Measurements from ENCODE around the gene POGLUT3. TPM values are rescaled to one million over a fixed set of nuclear protein-coding genes. Genes with fewer than 3 reads are reported as not detected.

The POGLUT3 gene
- total RNA-seq, 1 experiment from 2014 or later, result 13.1 TPM

DNA sequence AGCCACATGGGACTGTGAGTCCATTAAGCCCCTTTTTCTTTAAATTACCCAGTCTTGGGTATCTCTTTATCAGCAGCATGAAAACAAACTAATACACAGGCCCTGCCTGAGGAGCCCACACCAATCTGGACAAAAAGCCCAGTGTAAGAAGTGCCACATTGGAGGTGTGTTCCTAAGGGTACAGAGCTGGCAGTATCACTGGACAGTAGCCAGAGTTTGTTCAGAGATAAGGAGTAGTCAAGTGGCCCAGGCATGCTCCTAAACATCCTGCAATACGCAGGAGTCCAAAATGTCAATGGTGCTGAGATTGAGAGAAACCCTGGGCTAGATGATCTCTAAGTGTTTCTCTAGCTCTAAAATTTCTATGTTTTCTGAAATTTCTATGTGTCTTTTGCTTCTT lies 27.0 kb upstream of the POGLUT3 start:
- Histone ChIP-seq H4K20me1 (ENCODE audit: control insufficient read depth, insufficient read depth, insufficient read length) (no peaks in the 10 kb centered on the region), H2AFZ (ENCODE audit: low read length) (no peak overlapping the region), H2BK20ac (ENCODE audit: low read depth, low read length, poor library complexity, severe bottlenecking) (no peak overlapping the region), H2BK12ac (ENCODE audit: insufficient read length, low read depth, low read length) (no peak overlapping the region), H3K4ac (ENCODE audit: low read depth, low read length) (no peak overlapping the region), H3K18ac (ENCODE audit: insufficient read length, low read depth, low read length) (no peak overlapping the region), H3K23me2 (ENCODE audit: insufficient read length, low read depth, low read length, poor library complexity, severe bottlenecking) (no peaks in the 10 kb centered on the region), H3K79me2 (ENCODE audit: insufficient read depth, low read length) (no peaks in the 10 kb centered on the region), H3K56ac (ENCODE audit: insufficient read length, low read depth, low read length) (no peak overlapping the region), H3K27me3 (ENCODE audit: insufficient read depth, low read length) (no peaks in the 10 kb centered on the region), H2AK5ac (ENCODE audit: insufficient read length, low read length) (no peak overlapping the region), H3K4me2 (ENCODE audit: insufficient read depth, insufficient read length, low read length) (no peak overlapping the region), H3K4me1 (ENCODE audit: insufficient read depth, low read length) (no peaks in the 10 kb centered on the region), H4K5ac (ENCODE audit: insufficient read length, low read depth, low read length) (no peak overlapping the region), H3K23ac (ENCODE audit: insufficient read length, low read depth, low read length) (no peak overlapping the region), H4K8ac (replicated peaks; ENCODE audit: insufficient read length, low read depth, low read length) (no peak overlapping the region), H3K79me1 (ENCODE audit: insufficient read depth, low read depth, low read length, poor library complexity, severe bottlenecking) (no peaks in the 10 kb centered on the region), H3T11ph (ENCODE audit: low read length) (no peak overlapping the region), H3K9ac (ENCODE audit: extremely low read depth, insufficient read length, low read length) (no peak overlapping the region), H4K91ac (ENCODE audit: insufficient read length, low read depth, low read length) (no peak overlapping the region), H2BK120ac (ENCODE audit: low read depth, low read length, poor library complexity, severe bottlenecking) (no peak overlapping the region), H2BK15ac (ENCODE audit: low read depth, low read length) (no peak overlapping the region), H2BK5ac (ENCODE audit: insufficient read length, low read length) (no peak overlapping the region), H3K14ac (ENCODE audit: insufficient read depth, low read length) (no peak overlapping the region), H3K9me3 (ENCODE audit: control insufficient read depth, low read depth, low read length) (no peaks in the 10 kb centered on the region), H3K27ac (ENCODE audit: insufficient read length, low read depth, low read length) (no peak overlapping the region)
- Mint-ChIP-seq H3K36me3 (ENCODE audit: insufficient read depth in 1 of 3, low read depth in 3 of 3) (no peaks in the 10 kb centered on the region), H3K9me3 (no peaks in the 10 kb centered on the region), H3K4me1 (peaks cover 0 to 6% of the 10 kb centered on the region in 2 experiments; a peak in 2 of 4 replicates), H3K27ac (no peak overlapping the region; a peak in 1 of 7 replicates), H3K4me3 (no peak overlapping the region), H3K27me3 (ENCODE audit: low read depth) (no peaks in the 10 kb centered on the region)
- TF ChIP-seq, protein P1, sequence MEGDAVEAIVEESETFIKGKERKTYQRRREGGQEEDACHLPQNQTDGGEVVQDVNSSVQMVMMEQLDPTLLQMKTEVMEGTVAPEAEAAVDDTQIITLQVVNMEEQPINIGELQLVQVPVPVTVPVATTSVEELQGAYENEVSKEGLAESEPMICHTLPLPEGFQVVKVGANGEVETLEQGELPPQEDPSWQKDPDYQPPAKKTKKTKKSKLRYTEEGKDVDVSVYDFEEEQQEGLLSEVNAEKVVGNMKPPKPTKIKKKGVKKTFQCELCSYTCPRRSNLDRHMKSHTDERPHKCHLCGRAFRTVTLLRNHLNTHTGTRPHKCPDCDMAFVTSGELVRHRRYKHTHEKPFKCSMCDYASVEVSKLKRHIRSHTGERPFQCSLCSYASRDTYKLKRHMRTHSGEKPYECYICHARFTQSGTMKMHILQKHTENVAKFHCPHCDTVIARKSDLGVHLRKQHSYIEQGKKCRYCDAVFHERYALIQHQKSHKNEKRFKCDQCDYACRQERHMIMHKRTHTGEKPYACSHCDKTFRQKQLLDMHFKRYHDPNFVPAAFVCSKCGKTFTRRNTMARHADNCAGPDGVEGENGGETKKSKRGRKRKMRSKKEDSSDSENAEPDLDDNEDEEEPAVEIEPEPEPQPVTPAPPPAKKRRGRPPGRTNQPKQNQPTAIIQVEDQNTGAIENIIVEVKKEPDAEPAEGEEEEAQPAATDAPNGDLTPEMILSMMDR (conservative IDR thresholded peaks at IDR 0.05), result no peak
- DNase-seq, result no peak
- no CpG with 5 or more reads among the region's 1 CpG for WGBS (ENCODE audit: extremely low coverage, insufficient read length, low lambda C conversion rate)

Measured in H9 (cell line).